Measurements from ENCODE around the gene DSTYK. TPM values are rescaled to one million over a fixed set of nuclear protein-coding genes. Genes with fewer than 3 reads are reported as not detected.
A peak's percentile ranks its signal among the peaks of the same experiment; 100 is the strongest.

DSTYK gene
- total RNA-seq, 1 donor from 2014 or later = 12.6 TPM

DNA sequence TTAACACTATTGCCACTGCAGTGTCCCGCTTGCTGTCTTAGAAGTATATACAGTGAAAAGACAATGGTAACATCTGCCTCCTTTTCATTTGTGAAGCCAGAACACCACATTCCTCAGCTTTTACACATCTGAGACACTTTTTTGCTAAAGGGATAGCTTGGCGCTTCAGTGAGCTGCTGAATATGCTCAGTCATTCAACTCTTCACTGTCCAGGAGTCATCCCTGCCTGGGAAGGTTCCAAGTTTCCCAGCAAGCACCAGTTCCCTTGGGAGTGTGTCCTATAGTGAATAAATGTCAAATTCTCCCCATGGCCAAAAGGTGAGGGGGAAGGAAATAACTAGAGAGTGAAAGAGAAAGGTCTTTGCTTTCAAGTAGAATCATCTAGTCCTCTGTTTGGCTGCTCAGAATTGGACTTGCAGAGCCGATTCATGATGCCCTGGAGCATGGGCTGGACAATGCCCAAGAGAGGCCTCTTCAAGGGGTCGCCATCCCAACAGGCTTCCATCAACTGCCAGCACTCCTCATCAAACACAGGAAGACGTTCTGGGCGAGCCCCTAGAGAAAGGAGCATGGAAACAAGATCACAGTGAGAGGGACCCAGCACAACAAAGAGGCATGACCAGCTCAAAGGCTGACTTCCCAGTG, 64.2 kb downstream of the DSTYK start:
- Mint-ChIP-seq H3K4me1 (ENCODE audit: low read depth) (peaks cover 47% of the 10 kb centered on the region), H3K4me3 (ENCODE audit: unreplicated experiment) (no peak overlapping the region), H3K9me3 (ENCODE audit: low read depth) (no peaks in the 10 kb centered on the region), H3K36me3 (ENCODE audit: low read depth) (peaks cover 15% of the 10 kb centered on the region), H3K27me3 (ENCODE audit: low read depth) (no peaks in the 10 kb centered on the region), H3K27ac (ENCODE audit: unreplicated experiment) (peak overlapping the region; percentile 90)
- DNase-seq (ENCODE audit: low spot score) = no peak
- no peak for TF ChIP-seq CTCF (IDR thresholded peaks at IDR 0.05)

DNA sequence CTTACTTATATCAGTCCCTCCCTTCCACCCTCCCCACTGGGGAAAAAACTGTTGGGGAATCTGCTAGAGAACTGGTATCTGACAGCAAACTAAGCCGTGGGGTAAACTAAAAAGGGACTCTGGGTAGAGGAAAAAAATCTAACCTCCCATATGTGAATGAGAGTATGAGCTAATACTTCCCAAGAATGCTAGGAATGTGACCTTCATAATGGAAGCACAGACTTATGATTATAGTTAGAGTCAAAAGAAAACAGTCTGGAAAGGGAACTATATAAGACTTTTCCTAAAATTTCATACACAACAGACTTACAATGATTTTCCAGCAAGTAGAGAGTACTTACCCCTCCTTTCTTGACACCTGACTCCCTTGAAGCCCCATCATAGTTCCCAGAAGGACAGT, 66.8 kb downstream of the DSTYK start:
- Mint-ChIP-seq H3K4me1 (ENCODE audit: low read depth) (peaks cover 55% of the 10 kb centered on the region), H3K9me3 (ENCODE audit: low read depth) (no peaks in the 10 kb centered on the region), H3K27me3 (ENCODE audit: low read depth) (no peaks in the 10 kb centered on the region), H3K36me3 (ENCODE audit: low read depth) (peaks cover 10% of the 10 kb centered on the region), H3K4me3 (ENCODE audit: unreplicated experiment) (no peak overlapping the region), H3K27ac (ENCODE audit: unreplicated experiment) (peak overlapping the region; percentile 88)
- no peak for DNase-seq (ENCODE audit: low spot score)
- TF ChIP-seq CTCF (IDR thresholded peaks at IDR 0.05) = no peak

- no peak for TF ChIP-seq CTCF (IDR thresholded peaks at IDR 0.05)
- Mint-ChIP-seq H3K27ac (ENCODE audit: unreplicated experiment) (peak overlapping the region; percentile 88), H3K27me3 (ENCODE audit: low read depth) (no peaks in the 10 kb centered on the region), H3K36me3 (ENCODE audit: low read depth) (peaks cover 6% of the 10 kb centered on the region), H3K9me3 (ENCODE audit: low read depth) (no peaks in the 10 kb centered on the region), H3K4me3 (ENCODE audit: unreplicated experiment) (no peak overlapping the region), H3K4me1 (ENCODE audit: low read depth) (peaks cover 55% of the 10 kb centered on the region)
- DNase-seq (ENCODE audit: low spot score) = no peak
Observed at GRCh38 chr1:205144046-205144720, 67.3 kb downstream of the DSTYK start.

DNA sequence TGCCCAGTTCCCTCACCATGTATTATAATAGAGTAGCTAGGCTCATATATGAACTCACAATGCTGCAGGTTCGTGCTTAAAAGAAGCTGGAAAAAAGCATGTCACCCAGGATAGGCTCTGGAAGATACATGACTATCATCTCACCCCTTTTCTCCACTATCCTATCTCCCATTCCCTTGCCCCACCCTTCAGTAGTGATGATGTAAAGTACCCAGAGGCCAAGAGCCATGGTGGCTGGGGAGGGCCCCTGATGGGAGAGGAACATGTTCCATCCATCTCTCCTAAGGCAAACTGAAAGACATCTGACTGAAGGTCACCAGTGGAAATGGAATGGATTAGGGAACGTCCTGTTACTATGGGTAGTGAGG, 69.4 kb downstream of the DSTYK start:
- no peak overlapping the region for H3K4me3 Mint-ChIP-seq (ENCODE audit: unreplicated experiment)
- no peaks in the 10 kb centered on the region for H3K9me3 Mint-ChIP-seq (ENCODE audit: low read depth)
- H3K4me1 Mint-ChIP-seq (ENCODE audit: low read depth) = peaks cover 44% of the 10 kb centered on the region
- peak overlapping the region; percentile 32 for H3K27ac Mint-ChIP-seq (ENCODE audit: unreplicated experiment)
- no peak for DNase-seq (ENCODE audit: low spot score)
- H3K36me3 Mint-ChIP-seq (ENCODE audit: low read depth) = no peaks in the 10 kb centered on the region
- no peak for TF ChIP-seq CTCF (IDR thresholded peaks at IDR 0.05)
- H3K27me3 Mint-ChIP-seq (ENCODE audit: low read depth) = no peaks in the 10 kb centered on the region

- Mint-ChIP-seq H3K27ac (ENCODE audit: unreplicated experiment) (peak overlapping the region; percentile 41), H3K27me3 (ENCODE audit: low read depth) (no peaks in the 10 kb centered on the region), H3K4me1 (ENCODE audit: low read depth) (peaks cover 38% of the 10 kb centered on the region), H3K36me3 (ENCODE audit: low read depth) (no peaks in the 10 kb centered on the region), H3K9me3 (ENCODE audit: low read depth) (no peaks in the 10 kb centered on the region), H3K4me3 (ENCODE audit: unreplicated experiment) (no peak overlapping the region)
- TF ChIP-seq CTCF (IDR thresholded peaks at IDR 0.05) = peak; percentile 87
- DNase-seq (ENCODE audit: low spot score) = no peak
Observed at GRCh38 chr1:205141236-205142101, 70.0 kb downstream of the DSTYK start.

All from chondrocyte (in vitro differentiated cells).